Measurements from ENCODE around the gene RSF1. TPM values are rescaled to one million over a fixed set of nuclear protein-coding genes. Genes with fewer than 3 reads are reported as not detected.

The RSF1 gene
- total RNA-seq, 4 donors from 2014 or later = 32.2 to 51.5 (median 46.9) TPM

- 68 to 75% methylated on average over 3 of the region's 3 CpGs for WGBS, 2 donors
- no peak overlapping the region for H3K4me3 ChIP-seq (ENCODE audit: low read depth, poor library complexity, severe bottlenecking)
- intact Hi-C loops (cut with DNase I; ENCODE audit: low total_unique reads) = no loop called here
- TF ChIP-seq, protein P1, sequence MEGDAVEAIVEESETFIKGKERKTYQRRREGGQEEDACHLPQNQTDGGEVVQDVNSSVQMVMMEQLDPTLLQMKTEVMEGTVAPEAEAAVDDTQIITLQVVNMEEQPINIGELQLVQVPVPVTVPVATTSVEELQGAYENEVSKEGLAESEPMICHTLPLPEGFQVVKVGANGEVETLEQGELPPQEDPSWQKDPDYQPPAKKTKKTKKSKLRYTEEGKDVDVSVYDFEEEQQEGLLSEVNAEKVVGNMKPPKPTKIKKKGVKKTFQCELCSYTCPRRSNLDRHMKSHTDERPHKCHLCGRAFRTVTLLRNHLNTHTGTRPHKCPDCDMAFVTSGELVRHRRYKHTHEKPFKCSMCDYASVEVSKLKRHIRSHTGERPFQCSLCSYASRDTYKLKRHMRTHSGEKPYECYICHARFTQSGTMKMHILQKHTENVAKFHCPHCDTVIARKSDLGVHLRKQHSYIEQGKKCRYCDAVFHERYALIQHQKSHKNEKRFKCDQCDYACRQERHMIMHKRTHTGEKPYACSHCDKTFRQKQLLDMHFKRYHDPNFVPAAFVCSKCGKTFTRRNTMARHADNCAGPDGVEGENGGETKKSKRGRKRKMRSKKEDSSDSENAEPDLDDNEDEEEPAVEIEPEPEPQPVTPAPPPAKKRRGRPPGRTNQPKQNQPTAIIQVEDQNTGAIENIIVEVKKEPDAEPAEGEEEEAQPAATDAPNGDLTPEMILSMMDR (IDR thresholded peaks at IDR 0.05) = no peak
- no peak for TF ChIP-seq POLR2A (IDR thresholded peaks at IDR 0.05)
- DNase-seq (ENCODE audit: low spot score in 2 of 2) = no peak
These were observed 202.6 kb downstream of the RSF1 start for GRCh38 chr11:77617892-77618291.

GRCh38 chr11:77611921-77612320 lies 208.6 kb downstream of the RSF1 start:
- no peak overlapping the region for H3K4me3 ChIP-seq (ENCODE audit: low read depth, poor library complexity, severe bottlenecking)
- intact Hi-C loops (cut with DNase I; ENCODE audit: low total_unique reads) = no loop called here
- DNase-seq (ENCODE audit: low spot score in 2 of 2) = no peak
- no peak for TF ChIP-seq POLR2A (IDR thresholded peaks at IDR 0.05)

Other genes with a start within 250 kb of the RSF1 start
- under 1 TPM in 2 of 4 donors, not detected in 2; 0.17 to 0.55 TPM for gene AQP11, start 230.8 kb downstream of the RSF1 start, total RNA-seq
- gene CLNS1A, start 182.9 kb downstream of the RSF1 start, total RNA-seq = 10 to 100 TPM; 57.3 to 89.1 (median 65.4) TPM
- gene AAMDC, start 422 bp upstream of the RSF1 start, total RNA-seq = 10 to 100 TPM; 23.3 to 67.7 (median 26.5) TPM
- gene INTS4, start 173.9 kb upstream of the RSF1 start, total RNA-seq = 10 to 100 TPM; 14.7 to 24.8 (median 18.3) TPM
- 1 to 10 TPM in 3 of 4 donors, under 1 TPM in 1; 0.19 to 5.3 (median 3.3) TPM for gene KCTD14, start 202.6 kb upstream of the RSF1 start, total RNA-seq
- 100 to 1,000 TPM in 1 of 4 donors, 10 to 100 TPM in 2, under 1 TPM in 1; 0.30 to 115 (median 39.2) TPM for gene THRSP, start 243.1 kb upstream of the RSF1 start, total RNA-seq